H1 (cell line): ENCODE results near the gene RASL11B. TPM values are rescaled to one million over a fixed set of nuclear protein-coding genes. Genes with fewer than 3 reads are reported as not detected.

ENCODE experiments used
- CTCF ChIA-PET: fragments of 300-600 bp; sonication (Branson Sonifier 250); formaldehyde crosslinking; loops from one replicate; lab custom pipeline; 2021; ENCODE audit not compliant: partially characterized antibody; lab: Charles Lee
- POLR2A ChIA-PET: fragments of 300-600 bp; sonication (Branson Sonifier 250); formaldehyde crosslinking; loops from one replicate; lab custom pipeline; 2021; ENCODE audit warnings: inconsistent platforms; ENCODE audit not compliant: partially characterized antibody; lab: Charles Lee
- DNase-seq, 2 experiments: peaks; one replicate each; pipeline versions ENCODE4 v3.0.0 to v3.0.0-alpha.2; 2010 to 2022; ENCODE audit warnings: low spot score in 2 of 2, low read depth in 1 of 2, mixed read lengths in 1 of 2
- FAIRE-seq: peaks from 2 replicates; lab custom pipeline; 2011; peaks lifted over from hg19 to GRCh38; lab: Jason Lieb, UNC
- H2AFZ ChIP-seq: 2 replicates; pipeline ENCODE4 v1.8.1; 2012; ENCODE audit warnings: low read length, inconsistent platforms
- H2AK5ac ChIP-seq: 2 replicates; pipeline ENCODE4 v1.6.1; 2013; ENCODE audit warnings: low read depth, low read length
- H2BK120ac ChIP-seq: replicated peaks from 2 replicates; pipeline ENCODE3; 2013; ENCODE audit warnings: low read depth, low read length, inconsistent platforms
- H2BK12ac ChIP-seq: 2 replicates; pipeline ENCODE4 v1.6.1; 2013; ENCODE audit warnings: low read depth, low read length
- H2BK15ac ChIP-seq: 2 replicates; pipeline ENCODE4 v1.6.1; 2013; ENCODE audit warnings: low read length
- H2BK20ac ChIP-seq: 2 replicates; pipeline ENCODE4 v1.6.1; 2013; ENCODE audit warnings: low read length
- H2BK5ac ChIP-seq: 2 replicates; pipeline ENCODE4 v1.6.1; 2013; ENCODE audit warnings: low read depth, low read length
- H3K14ac ChIP-seq: 2 replicates; pipeline ENCODE4 v1.6.1; 2013; ENCODE audit warnings: inconsistent platforms; ENCODE audit not compliant: insufficient read length
- H3K18ac ChIP-seq: 2 replicates; pipeline ENCODE4 v1.6.1; 2013; ENCODE audit warnings: low read length; ENCODE audit errors: extremely low read depth
- H3K23ac ChIP-seq: 2 replicates; pipeline ENCODE4 v1.6.1; 2013; ENCODE audit warnings: inconsistent platforms; ENCODE audit not compliant: insufficient read length
- H3K23me2 ChIP-seq: 2 replicates; pipeline ENCODE4 v1.6.1; 2013; ENCODE audit warnings: low read depth, low read length
- H3K27ac ChIP-seq: 2 replicates; pipeline ENCODE4 v1.6.1; 2011; ENCODE audit warnings: low read depth, low read length, inconsistent platforms
- H3K27me3 ChIP-seq, 4 experiments: replicated peaks in 1 of 4; 1 replicate in 1 of 4; 2 replicates in 3 of 4; pipeline versions ENCODE4 v1.6.1 to v1.8.1; 2011 to 2013; ENCODE audit warnings: low read length in 3 of 4, mild to moderate bottlenecking in 3 of 4, inconsistent platforms in 2 of 4, mixed read lengths in 2 of 4, moderate library complexity in 1 of 4; ENCODE audit not compliant: control insufficient read depth in 3 of 4, insufficient read depth in 3 of 4; ENCODE audit errors: extremely low read depth in 1 of 4
- H3K36me3 ChIP-seq, 4 experiments: 2 replicates each; pipeline versions ENCODE4 v1.6.1 to v1.8.1; 2011 to 2013; ENCODE audit warnings: mild to moderate bottlenecking in 4 of 4, low read length in 3 of 4, moderate library complexity in 2 of 4, control low read depth in 1 of 4, inconsistent platforms in 1 of 4; ENCODE audit not compliant: insufficient read depth in 4 of 4, control insufficient read depth in 2 of 4
- H3K4ac ChIP-seq: replicated peaks from 2 replicates; pipeline ENCODE3; 2013; ENCODE audit warnings: low read length, low read depth, mixed read lengths, inconsistent platforms; ENCODE audit not compliant: insufficient read length
- H3K4me1 ChIP-seq, 4 experiments: replicated peaks in 1 of 4; 1 replicate in 1 of 4; 2 replicates in 3 of 4; pipeline versions ENCODE4 v1.6.1 to v1.8.1; 2011 to 2013; ENCODE audit warnings: low read length in 3 of 4, inconsistent platforms in 2 of 4, mixed read lengths in 1 of 4; ENCODE audit not compliant: insufficient read depth in 4 of 4, control insufficient read depth in 3 of 4
- H3K4me2 ChIP-seq, 2 experiments: 2 replicates each; pipeline versions ENCODE4 v1.6.1 to v1.8.1; 2011 to 2013; ENCODE audit warnings: low read depth in 2 of 2, low read length in 2 of 2, control low read depth in 1 of 2, inconsistent platforms in 1 of 2, mild to moderate bottlenecking in 1 of 2; ENCODE audit not compliant: insufficient read depth in 1 of 2
- H3K4me3 ChIP-seq, 4 experiments: fragments of 200-600, 300-600 bp in 1 of 4; sonication (generic), shearing (Covaris generic), sonication (Bioruptor Twin) in 1 of 4; 2 replicates each; pipeline versions ENCODE4 v1.5.1 to v1.8.1; 2011 to 2016; ENCODE audit warnings: low read length in 4 of 4, low read depth in 3 of 4, control low read depth in 2 of 4, inconsistent platforms in 2 of 4, mild to moderate bottlenecking in 2 of 4, mixed read lengths in 1 of 4, moderate library complexity in 1 of 4; ENCODE audit not compliant: insufficient read depth in 2 of 4; ENCODE audit errors: extremely low read depth in 1 of 4
- H3K56ac ChIP-seq: replicated peaks from 2 replicates; pipeline ENCODE3; 2013; ENCODE audit warnings: low read depth, mild to moderate bottlenecking, mixed read lengths, low read length, inconsistent platforms; ENCODE audit not compliant: insufficient read length
- H3K79me1 ChIP-seq: 2 replicates; pipeline ENCODE4 v1.6.1; 2013; ENCODE audit warnings: low read depth, low read length, control low read depth
- H3K79me2 ChIP-seq, 2 experiments: 2 replicates each; pipeline versions ENCODE4 v1.6.1 to v1.8.1; 2012 to 2013; ENCODE audit warnings: low read length in 2 of 2, mild to moderate bottlenecking in 2 of 2, inconsistent platforms in 1 of 2; ENCODE audit not compliant: insufficient read depth in 2 of 2, control insufficient read depth in 1 of 2
- H3K9ac ChIP-seq, 4 experiments: replicated peaks in 1 of 4; 1 replicate in 1 of 4; 2 replicates in 3 of 4; pipeline versions ENCODE4 v1.6.1 to v1.8.1; 2011 to 2013; ENCODE audit warnings: low read depth in 3 of 4, low read length in 3 of 4, control low read depth in 2 of 4, mild to moderate bottlenecking in 2 of 4, moderate library complexity in 2 of 4, inconsistent platforms in 1 of 4; ENCODE audit errors: extremely low read depth in 1 of 4
- H3K9me3 ChIP-seq, 2 experiments: 2 replicates each; pipeline versions ENCODE4 v1.6.1 to v1.8.1; 2012 to 2013; ENCODE audit warnings: mild to moderate bottlenecking in 2 of 2, moderate library complexity in 2 of 2, control low read depth in 1 of 2, inconsistent platforms in 1 of 2, low read depth in 1 of 2, low read length in 1 of 2, mixed read lengths in 1 of 2; ENCODE audit not compliant: insufficient read depth in 2 of 2
- H4K20me1 ChIP-seq, 2 experiments: replicated peaks in 1 of 2; 2 replicates each; pipeline versions ENCODE3 to v1.8.1; 2011 to 2013; ENCODE audit warnings: inconsistent platforms in 2 of 2, low read length in 2 of 2, mild to moderate bottlenecking in 1 of 2; ENCODE audit not compliant: insufficient read depth in 2 of 2, control insufficient read depth in 1 of 2
- H4K5ac ChIP-seq: 2 replicates; pipeline ENCODE4 v1.6.1; 2013; ENCODE audit warnings: low read length, low read depth, mixed read lengths, inconsistent platforms; ENCODE audit not compliant: insufficient read length
- H4K8ac ChIP-seq: 2 replicates; pipeline ENCODE4 v1.8.0; 2013; ENCODE audit warnings: mild to moderate bottlenecking, moderate library complexity, low read length, inconsistent platforms; ENCODE audit not compliant: insufficient read depth; ENCODE audit errors: extremely low read depth
- H4K91ac ChIP-seq: replicated peaks from 2 replicates; pipeline ENCODE3; 2013; ENCODE audit warnings: low read length, mixed read lengths, inconsistent platforms; ENCODE audit not compliant: insufficient read length
- CBX8 ChIP-seq: fragments of 300-800, 300-1000 bp; sonication (generic); IDR thresholded peaks from 2 replicates; pipeline ENCODE4 v1.7.1; 2016; ENCODE audit warnings: low read depth, low read length, borderline replicate concordance
- EZH2 ChIP-seq: fragments of 200-600 bp; sonication (generic); IDR thresholded peaks from 2 replicates; pipeline ENCODE4 v1.7.1; 2012; ENCODE audit warnings: low read depth, mild to moderate bottlenecking, moderate library complexity, low read length, inconsistent platforms; ENCODE audit not compliant: severe bottlenecking
- JUND ChIP-seq: IDR thresholded peaks from 2 replicates; pipeline ENCODE4 v1.6.1; 2011; ENCODE audit warnings: mild to moderate bottlenecking, improper control_type of control experiment, low read length
- POLR2AphosphoS5 ChIP-seq: IDR thresholded peaks from 2 replicates; pipeline ENCODE4 v1.6.1; 2011; ENCODE audit warnings: low read depth, low read length
- RFX5 ChIP-seq: IDR thresholded peaks from 2 replicates; pipeline ENCODE4 v1.6.1; 2011; ENCODE audit warnings: low read depth, low read length, improper control_type of control experiment, borderline replicate concordance
- TAF7 ChIP-seq: optimal IDR thresholded peaks from 2 replicates; pipeline ENCODE3; 2011; ENCODE audit warnings: low read depth, mild to moderate bottlenecking, inconsistent platforms, low read length, moderate library complexity, borderline replicate concordance
- WGBS, 2 experiments: shearing (Covaris generic) in 1 of 2; methylation state at CpG; one replicate each; pipeline versions ENCODE4 v1.1.6 to v1.1.7; 2013 to 2015; ENCODE audit warnings: low lambda C conversion rate in 2 of 2, mixed read lengths in 2 of 2, inconsistent platforms in 1 of 2, low coverage in 1 of 2, missing lambda C conversion rate in 1 of 2; ENCODE audit not compliant: insufficient replicate concordance in 2 of 2, insufficient coverage in 1 of 2, insufficient read length in 1 of 2; ENCODE audit errors: extremely low coverage in 1 of 2, missing lambda C conversion rate in 1 of 2; 5-methylcytosine and 5-hydroxymethylcytosine counted together
- polyA plus RNA-seq, 7 experiments: library from polyadenylated mRNA; depleted of rRNA in 3 of 7; stranded (reverse) in 5 of 7; unstranded in 2 of 7; fragments of >200 nt in 5 of 7; fragments of 200-250 nt in 2 of 7; gene quantifications; 1 replicate in 5 of 7; 2 replicates in 1 of 7; 4 replicates in 1 of 7; pipeline versions ENCODE4 v1.2.1 to v1.2.3, GENCODE V29; 2011 to 2013; ENCODE audit warnings: missing spikeins in 2 of 7, mixed read lengths in 2 of 7
- total RNA-seq: library from RNA; stranded (reverse); fragmentation: NEBNext Ultra II Directional; extraction: Animal tissue kit (Norgen Biotek cat#: 25700); gene quantifications from 2 replicates; pipeline ENCODE4 v1.2.1, GENCODE V29; 2021

Gene RASL11B
- total and polyA plus RNA-seq, 2 of the 8 experiments (the other 6 are each of a cell fraction or from before 2014, with no cell fraction given): 49.8 to 75.5 TPM

- ChIA-PET POLR2A (interaction anchor here (0.7 to 15.2 kb wide), 6 partner anchors 9 to 143 kb away, joined by 3 to 165 read pairs (median 6); partner anchors contain the start of gene RASL11B), CTCF (interaction anchor here (1.3 to 2.6 kb wide), 6 partner anchors 8 to 145 kb away, joined by 4 to 10 read pairs (median 4); no protein-coding TSS in a partner anchor)
- Histone ChIP-seq H3K23ac (no peak overlapping the region), H3K23me2 (no peaks in the 10 kb centered on the region), H2AFZ (no peak overlapping the region), H3K14ac (no peak overlapping the region), H3K27me3 (no peaks in the 10 kb centered on the region), H2BK15ac (no peak overlapping the region), H4K5ac (no peak overlapping the region), H2BK120ac (peak overlapping the region; percentile 69), H3K9ac (no peak overlapping the region; a peak in 1 of 7 replicates), H3K4me3 (no peak overlapping the region), H3K79me2 (no peaks in the 10 kb centered on the region), H4K20me1 (no peaks in the 10 kb centered on the region), H2BK12ac (peak overlapping the region; percentile 95), H3K18ac (peak overlapping the region; percentile 71; the same call in 1 of the 2 replicates), H3K4me2 (no peak overlapping the region), H3K36me3 (no peaks in the 10 kb centered on the region), H3K79me1 (no peaks in the 10 kb centered on the region), H3K4me1 (peaks cover 7 to 25% (median 17%) of the 10 kb centered on the region in 4 experiments), H2BK5ac (peak overlapping the region; percentile 79; the same call in 1 of the 2 replicates), H3K4ac (peak overlapping the region; percentile 25), H4K91ac (peak overlapping the region; percentile 86), H4K8ac (no peak overlapping the region), H3K27ac (no peak overlapping the region), H2AK5ac (peak overlapping the region; percentile 77; the same call in 1 of the 2 replicates), H2BK20ac (peak overlapping the region; percentile 94), H3K9me3 (no peaks in the 10 kb centered on the region)
- FAIRE-seq: no peak
- WGBS, 2 experiments: 94% methylated on average over 7 of the region's 7 CpGs; no CpG with 5 or more reads in 1 of the 2 experiments
- TF ChIP-seq POLR2AphosphoS5 (no peak), CBX8 (no peak), EZH2 (no peak), TAF7 (no peak), JUND (peak; percentile 29; the same call in 1 of the 2 replicates), RFX5 (no peak)
- TF ChIP-seq, all 59 proteins: peak for 1
- H3K56ac ChIP-seq: no peak overlapping the region
- DNase-seq: no peak
Measured at GRCh38 chr4:52837716-52838558, 24.2 kb upstream of the RASL11B start.
